PC-3 (cell line): ENCODE results near the gene ACAD10. TPM values are rescaled to one million over a fixed set of nuclear protein-coding genes. Genes with fewer than 3 reads are reported as not detected.

Source experiments
- ATAC-seq: fragments of 200-7000 bp; cut with Tn5 transposase; 2 replicates; pipeline ENCODE4 v1.9.1; 2020; ENCODE audit warnings: mild to moderate bottlenecking, moderate library complexity
- BruUV-seq: library from RNA; stranded (reverse); fragments of 400-500 nt; replicated peaks from 2 replicates; lab custom pipeline; 2021; lab: Mats Ljungman, UMichigan
- CTCF ChIA-PET: fragments of 300-600 bp; sonication (Branson Sonifier 250); formaldehyde crosslinking; loops from one replicate; lab custom pipeline; 2022; ENCODE audit warnings: antibody characterized with exemption; lab: Charles Lee
- POLR2A ChIA-PET: fragments of 300-600 bp; sonication (Branson Sonifier 250); formaldehyde crosslinking; loops from one replicate; lab custom pipeline; 2022; ENCODE audit warnings: antibody characterized with exemption; ENCODE audit not compliant: unreplicated experiment; lab: Charles Lee
- DNase-seq: peaks from one replicate; pipeline ENCODE4 v3.0.0-alpha.2; 2015
- H2AFZ ChIP-seq: fragments of 300-600 bp; sonication (generic); 2 replicates; pipeline ENCODE4 v1.6.0; 2016; ENCODE audit warnings: antibody characterized with exemption, low read length
- H3F3A ChIP-seq: fragments of 300-600 bp; sonication (generic); one replicate; pipeline ENCODE4 v1.6.0; 2017; ENCODE audit warnings: antibody characterized with exemption, low read length, control low read depth, mild to moderate bottlenecking; ENCODE audit not compliant: unreplicated experiment
- H3K27ac ChIP-seq: fragments of 300-600 bp; sonication (generic); 2 replicates; pipeline ENCODE4 v1.5.1; 2016; ENCODE audit warnings: mild to moderate bottlenecking, low read length
- H3K27me3 ChIP-seq: fragments of 300-600 bp; sonication (generic); 2 replicates; pipeline ENCODE4 v1.6.1; 2016; ENCODE audit warnings: low read length, mixed read lengths
- H3K36me3 ChIP-seq: fragments of 300-600 bp; sonication (generic); 2 replicates; pipeline ENCODE4 v1.6.1; 2016; ENCODE audit warnings: low read depth, mixed run types, low read length, mixed read lengths
- H3K4me1 ChIP-seq: fragments of 300-600 bp; sonication (generic); 2 replicates; pipeline ENCODE4 v1.5.1; 2016; ENCODE audit warnings: low read length; ENCODE audit not compliant: insufficient read depth
- H3K4me2 ChIP-seq: fragments of 300-600 bp; sonication (generic); 2 replicates; pipeline ENCODE4 v1.6.0; 2016; ENCODE audit warnings: low read length
- H3K4me3 ChIP-seq: fragments of 300-600 bp; sonication (generic); 2 replicates; pipeline ENCODE4 v1.5.1; 2016; ENCODE audit warnings: mild to moderate bottlenecking, low read length, mixed read lengths
- H3K79me2 ChIP-seq: fragments of 300-600 bp; sonication (generic); 2 replicates; pipeline ENCODE4 v1.6.1; 2017; ENCODE audit warnings: low read length, mixed read lengths
- H3K9ac ChIP-seq: fragments of 300-600 bp; sonication (generic); 2 replicates; pipeline ENCODE4 v1.6.0; 2016; ENCODE audit warnings: mild to moderate bottlenecking, low read length
- H3K9me2 ChIP-seq: fragments of 300-600 bp; sonication (generic); replicated peaks from 2 replicates; pipeline ENCODE4 v1.6.1; 2016; ENCODE audit warnings: mixed run types, low read length, mixed read lengths
- H3K9me3 ChIP-seq: fragments of 300-600 bp; sonication (generic); 2 replicates; pipeline ENCODE4 v1.6.1; 2016; ENCODE audit warnings: low read length, mixed read lengths
- H4K20me1 ChIP-seq: fragments of 300-600 bp; sonication (generic); 2 replicates; pipeline ENCODE4 v1.6.1; 2016; ENCODE audit warnings: low read length, mixed read lengths
- CTCF ChIP-seq: fragments of 300-600 bp; sonication (generic); conservative IDR thresholded peaks from 2 replicates; pipeline ENCODE4 v1.5.1; 2017; ENCODE audit warnings: antibody characterized with exemption, low read depth, mild to moderate bottlenecking, low read length
- EZH2 ChIP-seq: fragments of 300-600 bp; sonication (generic); IDR thresholded peaks from one replicate; pipeline ENCODE4 v1.6.1; 2017; ENCODE audit warnings: antibody characterized with exemption, mild to moderate bottlenecking, low read length; ENCODE audit not compliant: unreplicated experiment
- EZH2phosphoT487 ChIP-seq: fragments of 300-600 bp; sonication (generic); IDR thresholded peaks from 2 replicates; pipeline ENCODE4 v1.6.1; 2018; ENCODE audit warnings: mild to moderate bottlenecking, antibody characterized with exemption, low read length, borderline replicate concordance
- intact Hi-C: fragments of 100-400 bp; cut with micrococcal nuclease; formaldehyde crosslinking; loops from 2 replicates; pipeline ENCODE4 v1.9.0; 2023
- total RNA-seq: library from RNA; depleted of rRNA; stranded (reverse); fragments of >200 nt; gene quantifications from 2 replicates; pipeline ENCODE4 v1.2.3, GENCODE V29; 2014

Gene ACAD10
- total RNA-seq, 1 experiment from 2014 or later: 27.4 TPM

GRCh38 chr12:111728795-111729194, 42.9 kb downstream of the ACAD10 start:
- H3K4me2 ChIP-seq: no peak overlapping the region
- H3K9ac ChIP-seq: no peak overlapping the region
- H3K9me2 ChIP-seq: no peaks in the 10 kb centered on the region
- no peak for ATAC-seq
- H3K27me3 ChIP-seq: no peaks in the 10 kb centered on the region
- H3K79me2 ChIP-seq: no peaks in the 10 kb centered on the region
- POLR2A ChIA-PET: no interaction called here
- no peak overlapping the region for H3K4me3 ChIP-seq
- H3K4me1 ChIP-seq: no peaks in the 10 kb centered on the region
- H3F3A ChIP-seq: no peaks in the 10 kb centered on the region
- no peak overlapping the region for H3K27ac ChIP-seq
- CTCF ChIA-PET: no interaction called here
- DNase-seq: no peak
- H2AFZ ChIP-seq: no peak overlapping the region
- H4K20me1 ChIP-seq: no peaks in the 10 kb centered on the region
- BruUV-seq: no TSS peak
- H3K36me3 ChIP-seq: no peaks in the 10 kb centered on the region; the same call in 1 of the 2 replicates
- intact Hi-C loops: no loop called here
- H3K9me3 ChIP-seq: no peaks in the 10 kb centered on the region
- TF ChIP-seq EZH2phosphoT487 (no peak), EZH2 (no peak), CTCF (no peak)

- no peak overlapping the region for H3K4me3 ChIP-seq
- intact Hi-C loops: no loop called here
- TF ChIP-seq EZH2 (no peak), EZH2phosphoT487 (no peak), CTCF (no peak)
- H3K9me2 ChIP-seq: no peaks in the 10 kb centered on the region
- no peak for DNase-seq
- H3K4me1 ChIP-seq: no peaks in the 10 kb centered on the region
- ATAC-seq: no peak
- ChIA-PET CTCF (no interaction called here), POLR2A (no interaction called here)
- BruUV-seq: no TSS peak
- H3K4me2 ChIP-seq: no peak overlapping the region
- H3K9ac ChIP-seq: no peak overlapping the region
- no peaks in the 10 kb centered on the region; the same call in 1 of the 2 replicates for H3K36me3 ChIP-seq
- no peak overlapping the region for H3K27ac ChIP-seq
- no peaks in the 10 kb centered on the region for H3F3A ChIP-seq
- H4K20me1 ChIP-seq: no peaks in the 10 kb centered on the region
- no peak overlapping the region for H2AFZ ChIP-seq
- no peaks in the 10 kb centered on the region for H3K79me2 ChIP-seq
- H3K9me3 ChIP-seq: no peaks in the 10 kb centered on the region
- H3K27me3 ChIP-seq: no peaks in the 10 kb centered on the region
Measured at GRCh38 chr12:111730420-111730819, 44.6 kb downstream of the ACAD10 start.

GRCh38 chr12:111732786-111733185, 46.9 kb downstream of the ACAD10 start:
- H3K4me3 ChIP-seq: no peak overlapping the region
- POLR2A ChIA-PET: no interaction called here
- no peaks in the 10 kb centered on the region for H3K9me2 ChIP-seq
- no peaks in the 10 kb centered on the region for H3K4me1 ChIP-seq
- H3K9ac ChIP-seq: no peak overlapping the region
- H3K9me3 ChIP-seq: no peaks in the 10 kb centered on the region
- CTCF ChIA-PET: no interaction called here
- no peaks in the 10 kb centered on the region for H4K20me1 ChIP-seq
- H3K36me3 ChIP-seq: peaks cover 3% of the 10 kb centered on the region; the same call in 1 of the 2 replicates
- H3K4me2 ChIP-seq: no peak overlapping the region
- intact Hi-C loops: no loop called here
- ATAC-seq (no peak), DNase-seq (no peak)
- no peaks in the 10 kb centered on the region for H3F3A ChIP-seq
- TF ChIP-seq EZH2phosphoT487: no peak
- no peak for TF ChIP-seq CTCF
- TF ChIP-seq EZH2: no peak
- H2AFZ ChIP-seq: no peak overlapping the region
- H3K79me2 ChIP-seq: no peaks in the 10 kb centered on the region
- H3K27me3 ChIP-seq: no peaks in the 10 kb centered on the region
- no peak overlapping the region for H3K27ac ChIP-seq
- no TSS peak for BruUV-seq
